Measurements from ENCODE around the gene PKLR.

DNA sequence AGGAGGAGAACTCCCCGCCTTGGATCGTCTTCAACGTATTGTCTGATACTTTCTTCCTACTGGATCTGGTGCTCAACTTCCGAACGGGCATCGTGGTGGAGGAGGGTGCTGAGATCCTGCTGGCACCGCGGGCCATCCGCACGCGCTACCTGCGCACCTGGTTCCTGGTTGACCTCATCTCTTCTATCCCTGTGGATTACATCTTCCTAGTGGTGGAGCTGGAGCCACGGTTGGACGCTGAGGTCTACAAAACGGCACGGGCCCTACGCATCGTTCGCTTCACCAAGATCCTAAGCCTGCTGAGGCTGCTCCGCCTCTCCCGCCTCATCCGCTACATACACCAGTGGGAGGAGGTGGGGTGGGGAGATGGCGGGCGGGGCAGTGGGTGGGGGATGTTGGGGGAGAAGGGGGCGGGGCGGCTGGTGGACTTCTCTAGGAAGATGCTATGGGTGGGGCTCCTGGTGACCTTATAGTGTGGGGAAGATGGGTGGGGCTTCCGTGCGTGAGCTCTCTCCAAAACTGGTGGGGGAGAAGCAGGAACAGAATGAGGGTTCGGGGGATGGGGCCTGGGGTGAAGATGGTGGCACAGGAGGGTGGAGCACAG is 18.6 kb downstream of the PKLR start:
- TF ChIP-seq, protein P1, sequence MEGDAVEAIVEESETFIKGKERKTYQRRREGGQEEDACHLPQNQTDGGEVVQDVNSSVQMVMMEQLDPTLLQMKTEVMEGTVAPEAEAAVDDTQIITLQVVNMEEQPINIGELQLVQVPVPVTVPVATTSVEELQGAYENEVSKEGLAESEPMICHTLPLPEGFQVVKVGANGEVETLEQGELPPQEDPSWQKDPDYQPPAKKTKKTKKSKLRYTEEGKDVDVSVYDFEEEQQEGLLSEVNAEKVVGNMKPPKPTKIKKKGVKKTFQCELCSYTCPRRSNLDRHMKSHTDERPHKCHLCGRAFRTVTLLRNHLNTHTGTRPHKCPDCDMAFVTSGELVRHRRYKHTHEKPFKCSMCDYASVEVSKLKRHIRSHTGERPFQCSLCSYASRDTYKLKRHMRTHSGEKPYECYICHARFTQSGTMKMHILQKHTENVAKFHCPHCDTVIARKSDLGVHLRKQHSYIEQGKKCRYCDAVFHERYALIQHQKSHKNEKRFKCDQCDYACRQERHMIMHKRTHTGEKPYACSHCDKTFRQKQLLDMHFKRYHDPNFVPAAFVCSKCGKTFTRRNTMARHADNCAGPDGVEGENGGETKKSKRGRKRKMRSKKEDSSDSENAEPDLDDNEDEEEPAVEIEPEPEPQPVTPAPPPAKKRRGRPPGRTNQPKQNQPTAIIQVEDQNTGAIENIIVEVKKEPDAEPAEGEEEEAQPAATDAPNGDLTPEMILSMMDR (IDR thresholded peaks at IDR 0.05) = no peak
- TF ChIP-seq EZH2 (IDR thresholded peaks at IDR 0.05) = no peak

Data from neural progenitor cell (in vitro differentiated cells).